ENCODE data around the gene MCU. TPM values are rescaled to one million over a fixed set of nuclear protein-coding genes. Genes with fewer than 3 reads are reported as not detected.
"Not testable (repeated sequence)": the region's sequence is repeated elsewhere in the genome, so short reads cannot be mapped to it uniquely, and the experiment has no call there.

The MCU gene
- total RNA-seq, 4 donors from 2014 or later, result 11.4 to 33.3 (median 24.9) TPM

- Histone ChIP-seq H3K27ac (no peak overlapping the region), H3K36me3 (no peaks in the 10 kb centered on the region), H3K9me3 (no peaks in the 10 kb centered on the region), H3K4me3 (replicated peaks in 1 of 3) (no peak overlapping the region), H3K27me3 (no peaks in the 10 kb centered on the region), H3K4me1 (no peaks in the 10 kb centered on the region)
- WGBS, 2 donors, result 96 to 97% methylated on average over 1 of the region's 1 CpG
- no peak for DNase-seq
- TF ChIP-seq POLR2A (IDR thresholded peaks at IDR 0.05), result no peak
- TF ChIP-seq CTCF (IDR thresholded peaks at IDR 0.05), result no peak
- intact Hi-C loops (cut with DNase I), result no loop called here
Observed at GRCh38 chr10:72673280-72673679, 18.7 kb upstream of the MCU start.

- H3K4me3 ChIP-seq (replicated peaks in 1 of 3); H3K9me3 ChIP-seq; H3K4me1 ChIP-seq; intact Hi-C loops (cut with DNase I); DNase-seq; H3K27ac ChIP-seq; H3K36me3 ChIP-seq; H3K27me3 ChIP-seq: not testable (repeated sequence)
- WGBS, 2 donors, result 92 to 95% methylated on average over 5 of the region's 5 CpGs
Observed at GRCh38 chr10:72674174-72674573, 17.8 kb upstream of the MCU start.

- no peaks in the 10 kb centered on the region for H3K4me1 ChIP-seq
- H3K27me3 ChIP-seq, result no peaks in the 10 kb centered on the region
- TF ChIP-seq POLR2A (IDR thresholded peaks at IDR 0.05) (no peak), CTCF (IDR thresholded peaks at IDR 0.05) (no peak)
- intact Hi-C loops (cut with DNase I), result loop anchor here (10.0 kb wide), 1 partner anchor 315 kb away; no protein-coding TSS in a partner anchor
- WGBS, 2 donors, result 91% methylated on average over 4 of the region's 4 CpGs
- DNase-seq, result no peak
- H3K36me3 ChIP-seq, result no peaks in the 10 kb centered on the region
- H3K27ac ChIP-seq, result no peak overlapping the region
- H3K9me3 ChIP-seq, result no peaks in the 10 kb centered on the region
- H3K4me3 ChIP-seq (replicated peaks in 1 of 3), result no peak overlapping the region
Observed at GRCh38 chr10:72679838-72680241, 12.1 kb upstream of the MCU start.

- Histone ChIP-seq H3K27ac (no peak overlapping the region), H3K27me3 (no peaks in the 10 kb centered on the region), H3K4me1 (no peaks in the 10 kb centered on the region), H3K36me3 (no peaks in the 10 kb centered on the region), H3K4me3 (replicated peaks in 1 of 3) (no peak overlapping the region), H3K9me3 (no peaks in the 10 kb centered on the region)
- DNase-seq, result peak; percentile 37 to 42
- intact Hi-C loops (cut with DNase I), result loop anchor here (10.0 kb wide), 1 partner anchor 318 kb away; no protein-coding TSS in a partner anchor
- 43 to 45% methylated on average over 6 of the region's 6 CpGs for WGBS, 2 donors
- TF ChIP-seq POLR2A (IDR thresholded peaks at IDR 0.05) (no peak), CTCF (IDR thresholded peaks at IDR 0.05) (no peak)
Observed at GRCh38 chr10:72682638-72683037, 9.3 kb upstream of the MCU start.

- intact Hi-C loops (cut with DNase I), result loop anchor here (10.0 kb wide), 1 partner anchor 321 kb away; no protein-coding TSS in a partner anchor
- Histone ChIP-seq H3K9me3 (no peaks in the 10 kb centered on the region), H3K4me3 (replicated peaks in 1 of 3) (no peak overlapping the region), H3K27me3 (no peaks in the 10 kb centered on the region), H3K4me1 (peaks cover 0 to 3% of the 10 kb centered on the region in 2 donors), H3K27ac (no peak overlapping the region), H3K36me3 (no peaks in the 10 kb centered on the region)
- TF ChIP-seq CTCF (IDR thresholded peaks at IDR 0.05) (no peak), POLR2A (IDR thresholded peaks at IDR 0.05) (no peak)
- DNase-seq, result no peak
- 90 to 91% methylated on average over 7 of the region's 7 CpGs for WGBS, 2 donors
Observed at GRCh38 chr10:72685264-72685921, 6.5 kb upstream of the MCU start.

GRCh38 chr10:72686430-72686829 lies 5.5 kb upstream of the MCU start:
- H3K27ac ChIP-seq; H3K4me1 ChIP-seq; H3K9me3 ChIP-seq; H3K4me3 ChIP-seq (replicated peaks in 1 of 3); H3K27me3 ChIP-seq; DNase-seq; H3K36me3 ChIP-seq: not testable (repeated sequence)
- intact Hi-C loops (cut with DNase I), result loop anchor here (10.0 kb wide), 1 partner anchor 322 kb away; no protein-coding TSS in a partner anchor
- 90 to 94% methylated on average over 8 of the region's 8 CpGs for WGBS, 2 donors
